Measurements from ENCODE around the gene RGS16.

GRCh38 chr1:182631053-182631677 is 27.0 kb upstream of the RGS16 start:
- TF ChIP-seq, protein P1, sequence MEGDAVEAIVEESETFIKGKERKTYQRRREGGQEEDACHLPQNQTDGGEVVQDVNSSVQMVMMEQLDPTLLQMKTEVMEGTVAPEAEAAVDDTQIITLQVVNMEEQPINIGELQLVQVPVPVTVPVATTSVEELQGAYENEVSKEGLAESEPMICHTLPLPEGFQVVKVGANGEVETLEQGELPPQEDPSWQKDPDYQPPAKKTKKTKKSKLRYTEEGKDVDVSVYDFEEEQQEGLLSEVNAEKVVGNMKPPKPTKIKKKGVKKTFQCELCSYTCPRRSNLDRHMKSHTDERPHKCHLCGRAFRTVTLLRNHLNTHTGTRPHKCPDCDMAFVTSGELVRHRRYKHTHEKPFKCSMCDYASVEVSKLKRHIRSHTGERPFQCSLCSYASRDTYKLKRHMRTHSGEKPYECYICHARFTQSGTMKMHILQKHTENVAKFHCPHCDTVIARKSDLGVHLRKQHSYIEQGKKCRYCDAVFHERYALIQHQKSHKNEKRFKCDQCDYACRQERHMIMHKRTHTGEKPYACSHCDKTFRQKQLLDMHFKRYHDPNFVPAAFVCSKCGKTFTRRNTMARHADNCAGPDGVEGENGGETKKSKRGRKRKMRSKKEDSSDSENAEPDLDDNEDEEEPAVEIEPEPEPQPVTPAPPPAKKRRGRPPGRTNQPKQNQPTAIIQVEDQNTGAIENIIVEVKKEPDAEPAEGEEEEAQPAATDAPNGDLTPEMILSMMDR (IDR thresholded peaks at IDR 0.05 in 4 of 5, conservative IDR thresholded peaks at IDR 0.05 in 1 of 5), result no peak
- TF ChIP-seq POLR2A (IDR thresholded peaks at IDR 0.05), result no peak

Measured in gastrocnemius medialis (tissue), 4 donors.